ENCODE data around the gene ATP8A2. TPM values are rescaled to one million over a fixed set of nuclear protein-coding genes. Genes with fewer than 3 reads are reported as not detected.

Gene ATP8A2
- total RNA-seq, 4 donors from 2014 or later: 0.13 to 0.24 (median 0.20) TPM

DNA sequence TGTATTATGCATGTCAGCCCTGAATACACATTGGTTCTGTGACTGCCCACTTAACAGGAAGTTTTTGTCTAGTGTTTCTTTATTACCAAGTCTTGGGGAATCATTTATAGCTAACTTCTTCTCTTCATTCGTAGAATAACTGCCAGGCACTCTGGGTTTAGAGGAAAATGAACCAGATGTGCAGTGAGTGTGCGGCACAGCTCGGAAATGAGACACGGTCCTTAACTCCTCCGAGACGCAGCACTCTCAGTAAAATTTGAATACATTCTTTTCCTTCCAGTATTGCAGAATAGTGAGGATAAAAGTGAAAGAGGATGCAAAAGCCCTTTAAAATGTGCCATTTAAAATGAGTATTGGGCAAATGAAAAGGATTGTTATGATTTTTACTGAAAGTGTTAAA, 29.2 kb downstream of the ATP8A2 start:
- TF ChIP-seq, protein P1, sequence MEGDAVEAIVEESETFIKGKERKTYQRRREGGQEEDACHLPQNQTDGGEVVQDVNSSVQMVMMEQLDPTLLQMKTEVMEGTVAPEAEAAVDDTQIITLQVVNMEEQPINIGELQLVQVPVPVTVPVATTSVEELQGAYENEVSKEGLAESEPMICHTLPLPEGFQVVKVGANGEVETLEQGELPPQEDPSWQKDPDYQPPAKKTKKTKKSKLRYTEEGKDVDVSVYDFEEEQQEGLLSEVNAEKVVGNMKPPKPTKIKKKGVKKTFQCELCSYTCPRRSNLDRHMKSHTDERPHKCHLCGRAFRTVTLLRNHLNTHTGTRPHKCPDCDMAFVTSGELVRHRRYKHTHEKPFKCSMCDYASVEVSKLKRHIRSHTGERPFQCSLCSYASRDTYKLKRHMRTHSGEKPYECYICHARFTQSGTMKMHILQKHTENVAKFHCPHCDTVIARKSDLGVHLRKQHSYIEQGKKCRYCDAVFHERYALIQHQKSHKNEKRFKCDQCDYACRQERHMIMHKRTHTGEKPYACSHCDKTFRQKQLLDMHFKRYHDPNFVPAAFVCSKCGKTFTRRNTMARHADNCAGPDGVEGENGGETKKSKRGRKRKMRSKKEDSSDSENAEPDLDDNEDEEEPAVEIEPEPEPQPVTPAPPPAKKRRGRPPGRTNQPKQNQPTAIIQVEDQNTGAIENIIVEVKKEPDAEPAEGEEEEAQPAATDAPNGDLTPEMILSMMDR (IDR thresholded peaks at IDR 0.05): no peak
- no peak for TF ChIP-seq POLR2A (IDR thresholded peaks at IDR 0.05)
- Histone ChIP-seq H3K4me1 (no peaks in the 10 kb centered on the region), H3K27me3 (peaks cover 12% of the 10 kb centered on the region), H3K9me3 (no peaks in the 10 kb centered on the region), H3K36me3 (no peaks in the 10 kb centered on the region), H3K27ac (no peak overlapping the region), H3K4me3 (no peak overlapping the region)
- no peak for DNase-seq (ENCODE audit: low spot score in 2 of 2)
- WGBS: 60% methylated on average over 6 of the region's 6 CpGs

DNA sequence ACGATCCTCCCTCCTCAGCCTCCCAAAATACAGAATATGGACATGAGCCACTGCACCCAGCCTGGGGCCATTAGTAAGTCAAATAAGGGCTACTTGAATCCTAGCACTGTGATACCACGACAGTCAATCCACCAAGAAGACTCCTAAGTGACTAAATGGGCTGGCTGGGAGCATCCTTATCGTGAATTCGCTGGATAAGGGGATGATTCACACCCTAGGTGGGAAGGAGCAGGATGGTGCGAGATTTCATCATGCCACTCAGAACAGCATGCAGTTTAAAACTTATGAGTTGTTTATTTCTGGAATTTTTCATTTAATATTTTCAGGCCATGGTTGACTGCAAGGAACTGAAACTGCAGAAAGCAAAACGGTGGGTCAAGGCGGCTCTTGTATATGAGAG, 30.2 kb downstream of the ATP8A2 start:
- no peak for DNase-seq (ENCODE audit: low spot score in 2 of 2)
- H3K27ac ChIP-seq: no peak overlapping the region
- H3K4me1 ChIP-seq: no peaks in the 10 kb centered on the region
- H3K27me3 ChIP-seq: peaks cover 12% of the 10 kb centered on the region
- WGBS: 82% methylated on average over 7 of the region's 7 CpGs
- no peaks in the 10 kb centered on the region for H3K36me3 ChIP-seq
- H3K9me3 ChIP-seq: no peaks in the 10 kb centered on the region
- H3K4me3 ChIP-seq: no peak overlapping the region
- TF ChIP-seq, protein P1 (IDR thresholded peaks at IDR 0.05): no peak
- TF ChIP-seq POLR2A (IDR thresholded peaks at IDR 0.05) (no peak), POLR2AphosphoS5 (IDR thresholded peaks at IDR 0.05) (no peak), EP300 (IDR thresholded peaks at IDR 0.05) (no peak)

DNA sequence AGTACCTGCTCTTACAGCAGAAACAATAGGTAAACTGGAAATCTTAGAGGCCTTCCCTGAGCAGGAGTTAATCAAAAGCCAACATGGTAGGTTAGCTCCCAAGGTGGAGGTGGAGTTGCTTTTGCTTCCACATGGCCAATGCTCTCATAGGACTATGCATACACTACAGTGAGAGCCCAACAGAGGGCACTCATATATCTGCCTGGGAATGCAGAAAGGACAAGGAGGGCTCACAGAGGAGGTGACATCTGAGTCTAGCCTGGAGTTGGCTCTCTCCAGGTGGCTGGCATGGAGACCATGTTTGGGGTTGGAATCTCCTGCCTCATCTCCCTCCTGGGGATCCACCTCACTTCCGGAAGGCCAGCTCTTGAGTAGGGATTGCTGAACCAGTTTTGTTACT, 34.6 kb downstream of the ATP8A2 start:
- Histone ChIP-seq H3K9me3 (no peaks in the 10 kb centered on the region), H3K27ac (no peak overlapping the region), H3K4me1 (no peaks in the 10 kb centered on the region), H3K36me3 (no peaks in the 10 kb centered on the region), H3K4me3 (no peak overlapping the region), H3K27me3 (peaks cover 12% of the 10 kb centered on the region)
- DNase-seq (ENCODE audit: low spot score in 2 of 2): no peak
- TF ChIP-seq EP300 (IDR thresholded peaks at IDR 0.05) (no peak), POLR2AphosphoS5 (IDR thresholded peaks at IDR 0.05) (no peak), POLR2A (IDR thresholded peaks at IDR 0.05) (no peak)
- TF ChIP-seq, protein P1 (IDR thresholded peaks at IDR 0.05): no peak
- 43% methylated on average over 1 of the region's 1 CpG for WGBS

DNA sequence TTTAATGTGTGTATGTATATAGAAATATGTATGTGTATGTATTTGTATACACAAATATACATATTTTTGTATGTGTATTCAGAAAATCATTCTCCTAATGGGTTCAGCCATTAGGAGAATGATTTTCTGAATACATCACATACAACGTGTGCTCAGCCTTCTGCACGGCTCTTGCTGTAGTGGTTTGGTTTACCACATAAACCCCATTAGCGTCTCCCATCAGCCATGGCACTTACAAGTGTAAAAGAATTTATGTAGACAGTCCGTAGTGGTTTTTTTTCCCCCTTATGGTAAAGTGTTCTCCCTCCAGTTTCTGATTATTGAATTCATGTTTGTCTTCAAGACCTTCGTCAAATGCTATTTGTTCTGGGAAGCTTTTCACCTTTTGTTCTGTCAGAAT, 38.2 kb downstream of the ATP8A2 start:
- TF ChIP-seq POLR2AphosphoS5 (IDR thresholded peaks at IDR 0.05) (no peak), POLR2A (IDR thresholded peaks at IDR 0.05) (no peak), EP300 (IDR thresholded peaks at IDR 0.05) (no peak)
- TF ChIP-seq, protein P1 (IDR thresholded peaks at IDR 0.05): no peak
- WGBS: 89% methylated on average over 5 of the region's 5 CpGs

DNA sequence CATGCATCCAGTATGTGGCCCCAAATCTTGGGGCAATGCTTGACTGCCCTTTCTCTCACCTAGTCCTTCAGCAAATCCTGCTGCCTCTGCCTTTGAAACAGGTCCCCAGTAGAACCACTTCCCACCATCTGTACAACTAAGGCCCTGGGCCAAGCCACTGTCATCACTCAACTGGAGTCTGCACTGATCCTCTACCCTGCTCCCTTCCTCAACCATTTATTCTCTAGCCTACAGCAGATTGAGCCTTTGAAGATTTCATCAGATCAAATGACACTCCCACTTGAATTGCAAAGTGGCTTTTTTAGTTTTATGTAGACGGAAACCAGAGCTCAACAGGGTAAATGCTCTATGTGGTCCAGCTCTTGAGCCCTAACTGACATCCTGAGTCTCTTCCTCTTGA, 43.5 kb downstream of the ATP8A2 start:
- no peak for TF ChIP-seq POLR2A (IDR thresholded peaks at IDR 0.05)
- no peak for TF ChIP-seq POLR2AphosphoS5 (IDR thresholded peaks at IDR 0.05)
- TF ChIP-seq, protein P1 (IDR thresholded peaks at IDR 0.05): no peak
- no peak for TF ChIP-seq EP300 (IDR thresholded peaks at IDR 0.05)
- no peak for DNase-seq (ENCODE audit: low spot score in 2 of 2)
- Histone ChIP-seq H3K4me3 (no peak overlapping the region), H3K27me3 (peaks cover 17% of the 10 kb centered on the region), H3K9me3 (no peaks in the 10 kb centered on the region), H3K36me3 (no peaks in the 10 kb centered on the region), H3K4me1 (no peaks in the 10 kb centered on the region), H3K27ac (no peak overlapping the region)
- WGBS: 30% methylated on average over 1 of the region's 1 CpG

More for the DNA sequence above, 38.2 kb downstream of the ATP8A2 start:
- no peaks in the 10 kb centered on the region for H3K9me3 ChIP-seq
- no peaks in the 10 kb centered on the region for H3K36me3 ChIP-seq
- H3K27me3 ChIP-seq: peaks cover 3% of the 10 kb centered on the region
- no peak overlapping the region for H3K4me3 ChIP-seq
- no peak overlapping the region for H3K27ac ChIP-seq
- no peak for DNase-seq (ENCODE audit: low spot score in 2 of 2)
- no peaks in the 10 kb centered on the region for H3K4me1 ChIP-seq
